ENCODE measurements around the gene WDR37.

DNA sequence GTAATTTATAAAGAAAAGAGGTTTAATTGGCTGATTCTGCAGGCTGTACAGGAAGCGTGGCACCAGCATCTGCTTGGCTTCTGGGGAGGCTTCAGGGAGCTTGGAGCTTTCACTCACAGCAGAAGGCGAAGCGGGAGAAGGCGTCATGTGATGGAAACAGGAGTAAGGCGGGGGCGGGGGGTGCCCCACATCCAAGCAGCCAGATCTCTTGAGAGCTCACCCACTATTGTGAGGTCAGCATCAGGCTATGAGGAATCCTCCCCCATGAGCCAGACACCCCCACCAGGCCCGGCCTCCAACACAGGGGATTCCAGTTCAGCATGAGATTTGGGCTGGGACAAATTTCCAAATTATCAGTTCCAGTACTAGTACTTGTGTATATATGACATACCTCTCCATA lies 46.2 kb downstream of the WDR37 start:
- TF ChIP-seq CTCF (IDR thresholded peaks at IDR 0.05) (no peak), CHD2 (IDR thresholded peaks at IDR 0.05; ENCODE audit: low read length, partially characterized antibody) (no peak), SIN3A (IDR thresholded peaks at IDR 0.05; ENCODE audit: borderline replicate concordance, low read depth, low read length) (no peak), EP300 (IDR thresholded peaks at IDR 0.05; ENCODE audit: borderline replicate concordance in 1 of 2, low read depth in 1 of 2, low read length in 1 of 2) (no peak), GABPA (IDR thresholded peaks at IDR 0.05; ENCODE audit: low read depth) (no peak), POLR2AphosphoS5 (IDR thresholded peaks at IDR 0.05; ENCODE audit: low read depth, low read length) (no peak), EZH2phosphoT487 (IDR thresholded peaks at IDR 0.05; ENCODE audit: borderline replicate concordance, low read depth) (no peak), RCOR1 (IDR thresholded peaks at IDR 0.05; ENCODE audit: low read length) (no peak), SMC3 (IDR thresholded peaks at IDR 0.05; ENCODE audit: low read depth, low read length) (no peak)
- TF ChIP-seq, protein P1, sequence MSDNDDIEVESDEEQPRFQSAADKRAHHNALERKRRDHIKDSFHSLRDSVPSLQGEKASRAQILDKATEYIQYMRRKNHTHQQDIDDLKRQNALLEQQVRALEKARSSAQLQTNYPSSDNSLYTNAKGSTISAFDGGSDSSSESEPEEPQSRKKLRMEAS (IDR thresholded peaks at IDR 0.05; ENCODE audit: low read depth): no peak
